Muscle layer of duodenum (tissue), 2 donors: Measurements from ENCODE around the gene NTRK2.

Experiments
- H3K27ac ChIP-seq: one replicate; pipeline ENCODE4 v1.7.0; 2013; ENCODE audit warnings: mild to moderate bottlenecking, low read length
- H3K27me3 ChIP-seq: one replicate; pipeline ENCODE4 v1.7.0; 2013; ENCODE audit warnings: low read depth, mild to moderate bottlenecking, control low read depth, low read length
- H3K36me3 ChIP-seq, 2 donors: one replicate each; pipeline ENCODE4 v1.7.0; 2013; ENCODE audit warnings: low read length in 2 of 2, control low read depth in 1 of 2, mild to moderate bottlenecking in 1 of 2; ENCODE audit not compliant: insufficient read depth in 2 of 2, control insufficient read depth in 1 of 2
- H3K4me1 ChIP-seq, 2 donors: one replicate each; pipeline ENCODE4 v1.7.0; 2013; ENCODE audit warnings: low read length in 2 of 2, mild to moderate bottlenecking in 2 of 2, control low read depth in 1 of 2, moderate library complexity in 1 of 2; ENCODE audit not compliant: insufficient read depth in 2 of 2, control insufficient read depth in 1 of 2
- H3K4me3 ChIP-seq, 2 donors: one replicate each; pipeline ENCODE4 v1.7.0; 2013; ENCODE audit warnings: low read length in 2 of 2, low read depth in 1 of 2, mild to moderate bottlenecking in 1 of 2
- H3K9me3 ChIP-seq, 2 donors: one replicate each; pipeline ENCODE4 v1.7.0; 2013; ENCODE audit warnings: low read length in 2 of 2, control low read depth in 1 of 2, mild to moderate bottlenecking in 1 of 2; ENCODE audit not compliant: control insufficient read depth in 1 of 2
- donor health status: healthy.

Gene NTRK2

GRCh38 chr9:84688956-84689355, 19.4 kb downstream of the NTRK2 start:
- Histone ChIP-seq H3K27ac (no peak overlapping the region), H3K27me3 (no peaks in the 10 kb centered on the region), H3K36me3 (no peaks in the 10 kb centered on the region), H3K4me3 (no peak overlapping the region), H3K9me3 (no peaks in the 10 kb centered on the region), H3K4me1 (no peaks in the 10 kb centered on the region)

- no peaks in the 10 kb centered on the region for H3K9me3 ChIP-seq
- H3K4me1 ChIP-seq = no peaks in the 10 kb centered on the region
- H3K27ac ChIP-seq = no peak overlapping the region
- no peaks in the 10 kb centered on the region for H3K36me3 ChIP-seq
- no peak overlapping the region for H3K4me3 ChIP-seq
- H3K27me3 ChIP-seq = no peaks in the 10 kb centered on the region
Observed at GRCh38 chr9:84691634-84692033, 22.1 kb downstream of the NTRK2 start.

- H3K27me3 ChIP-seq = no peaks in the 10 kb centered on the region
- no peaks in the 10 kb centered on the region for H3K4me1 ChIP-seq
- no peak overlapping the region for H3K4me3 ChIP-seq
- H3K36me3 ChIP-seq = no peaks in the 10 kb centered on the region
- H3K9me3 ChIP-seq = no peaks in the 10 kb centered on the region
- H3K27ac ChIP-seq = no peak overlapping the region
Observed at GRCh38 chr9:84694248-84694647, 24.7 kb downstream of the NTRK2 start.

- Histone ChIP-seq H3K4me3 (no peak overlapping the region), H3K9me3 (no peaks in the 10 kb centered on the region), H3K27me3 (no peaks in the 10 kb centered on the region), H3K27ac (no peak overlapping the region), H3K4me1 (no peaks in the 10 kb centered on the region), H3K36me3 (no peaks in the 10 kb centered on the region)
Observed at GRCh38 chr9:84697042-84697441, 27.5 kb downstream of the NTRK2 start.

- Histone ChIP-seq H3K4me3 (no peak overlapping the region), H3K4me1 (no peaks in the 10 kb centered on the region), H3K36me3 (no peaks in the 10 kb centered on the region), H3K27ac (no peak overlapping the region), H3K9me3 (no peaks in the 10 kb centered on the region), H3K27me3 (no peaks in the 10 kb centered on the region)
Observed at GRCh38 chr9:84697509-84698114, 28.1 kb downstream of the NTRK2 start.

GRCh38 chr9:84698323-84698722, 28.8 kb downstream of the NTRK2 start:
- no peaks in the 10 kb centered on the region for H3K9me3 ChIP-seq
- H3K36me3 ChIP-seq = no peaks in the 10 kb centered on the region
- no peaks in the 10 kb centered on the region for H3K4me1 ChIP-seq
- H3K27me3 ChIP-seq = no peaks in the 10 kb centered on the region
- H3K27ac ChIP-seq = no peak overlapping the region
- no peak overlapping the region for H3K4me3 ChIP-seq

GRCh38 chr9:84699984-84700383, 30.5 kb downstream of the NTRK2 start:
- no peak overlapping the region for H3K27ac ChIP-seq
- no peaks in the 10 kb centered on the region for H3K36me3 ChIP-seq
- H3K9me3 ChIP-seq = no peaks in the 10 kb centered on the region
- H3K4me1 ChIP-seq = peaks cover 0 to 3% of the 10 kb centered on the region in 2 donors
- H3K27me3 ChIP-seq = no peaks in the 10 kb centered on the region
- no peak overlapping the region for H3K4me3 ChIP-seq

GRCh38 chr9:84701801-84702200, 32.3 kb downstream of the NTRK2 start:
- Histone ChIP-seq H3K4me3 (no peak overlapping the region), H3K27me3 (no peaks in the 10 kb centered on the region), H3K36me3 (no peaks in the 10 kb centered on the region), H3K27ac (no peak overlapping the region), H3K4me1 (peaks cover 0 to 3% of the 10 kb centered on the region in 2 donors), H3K9me3 (no peaks in the 10 kb centered on the region)

GRCh38 chr9:84702471-84702870, 32.9 kb downstream of the NTRK2 start:
- no peaks in the 10 kb centered on the region for H3K9me3 ChIP-seq
- H3K36me3 ChIP-seq = no peaks in the 10 kb centered on the region
- H3K27me3 ChIP-seq = no peaks in the 10 kb centered on the region
- no peak overlapping the region for H3K4me3 ChIP-seq
- H3K27ac ChIP-seq = no peak overlapping the region
- peaks cover 0 to 3% of the 10 kb centered on the region in 2 donors for H3K4me1 ChIP-seq

GRCh38 chr9:84703793-84704192, 34.3 kb downstream of the NTRK2 start:
- no peaks in the 10 kb centered on the region for H3K36me3 ChIP-seq
- H3K9me3 ChIP-seq = no peaks in the 10 kb centered on the region
- H3K27me3 ChIP-seq = no peaks in the 10 kb centered on the region
- no peak overlapping the region for H3K4me3 ChIP-seq
- peaks cover 0 to 3% of the 10 kb centered on the region in 2 donors for H3K4me1 ChIP-seq
- H3K27ac ChIP-seq = no peak overlapping the region

- H3K4me1 ChIP-seq = peaks cover 0 to 3% of the 10 kb centered on the region in 2 donors
- H3K27me3 ChIP-seq = no peaks in the 10 kb centered on the region
- no peak overlapping the region for H3K4me3 ChIP-seq
- no peaks in the 10 kb centered on the region for H3K36me3 ChIP-seq
- no peaks in the 10 kb centered on the region for H3K9me3 ChIP-seq
- no peak overlapping the region for H3K27ac ChIP-seq
Observed at GRCh38 chr9:84705128-84705527, 35.6 kb downstream of the NTRK2 start.

GRCh38 chr9:84708400-84708799, 38.9 kb downstream of the NTRK2 start:
- no peak overlapping the region for H3K27ac ChIP-seq
- no peaks in the 10 kb centered on the region for H3K36me3 ChIP-seq
- no peaks in the 10 kb centered on the region for H3K27me3 ChIP-seq
- peaks cover 0 to 3% of the 10 kb centered on the region in 2 donors for H3K4me1 ChIP-seq
- H3K4me3 ChIP-seq = no peak overlapping the region
- no peaks in the 10 kb centered on the region for H3K9me3 ChIP-seq
